Bronchial epithelial cell (primary cell): Measurements from ENCODE around the gene CAPRIN2. TPM values are rescaled to one million over a fixed set of nuclear protein-coding genes. Genes with fewer than 3 reads are reported as not detected.

ENCODE experiments used
- DNase-seq: peaks from one replicate; pipeline ENCODE4 v3.0.0-alpha.2; 2010; ENCODE audit warnings: low read depth
- FAIRE-seq: peaks from 2 replicates; lab custom pipeline; 2011; peaks lifted over from hg19 to GRCh38; lab: Jason Lieb, UNC
- H3K27me3 ChIP-seq: 2 replicates; pipeline ENCODE4 v1.5.1; 2011; ENCODE audit warnings: low read length; ENCODE audit not compliant: control insufficient read depth, insufficient read depth
- H3K36me3 ChIP-seq: 2 replicates; pipeline ENCODE4 v1.5.1; 2011; ENCODE audit warnings: low read length; ENCODE audit not compliant: control insufficient read depth, insufficient read depth
- H3K4me3 ChIP-seq: 2 replicates; pipeline ENCODE4 v1.5.1; 2011; ENCODE audit warnings: mild to moderate bottlenecking, low read depth, low read length, control low read depth
- CTCF ChIP-seq: IDR thresholded peaks from 2 replicates; pipeline ENCODE4 v1.5.1; 2011; ENCODE audit warnings: mild to moderate bottlenecking, moderate library complexity, low read length, control low read depth, inconsistent platforms; ENCODE audit not compliant: insufficient read depth, severe bottlenecking
- total RNA-seq: library from RNA; depleted of rRNA; stranded (reverse); fragments of >200 nt; gene quantifications from 2 replicates; pipeline ENCODE4 v1.2.1, GENCODE V29; 2014

Gene CAPRIN2
- total RNA-seq, 1 donor from 2014 or later: 31.9 TPM

GRCh38 chr12:30756074-30756473 lies 1.3 kb upstream of the CAPRIN2 start:
- DNase-seq (no peak), FAIRE-seq (no peak)
- H3K27me3 ChIP-seq: no peaks in the 10 kb centered on the region
- H3K36me3 ChIP-seq: no peaks in the 10 kb centered on the region
- TF ChIP-seq CTCF: no peak
- H3K4me3 ChIP-seq: no peak overlapping the region

- FAIRE-seq (no peak), DNase-seq (no peak)
- Histone ChIP-seq H3K27me3 (no peaks in the 10 kb centered on the region), H3K36me3 (no peaks in the 10 kb centered on the region), H3K4me3 (peak overlapping the region; percentile 81)
- no peak for TF ChIP-seq CTCF
Measured at GRCh38 chr12:30755395-30755762, 628 bp upstream of the CAPRIN2 start.

GRCh38 chr12:30754383-30754749 lies 385 bp downstream of the CAPRIN2 start:
- TF ChIP-seq CTCF: no peak
- FAIRE-seq: no peak
- H3K36me3 ChIP-seq: no peaks in the 10 kb centered on the region
- H3K4me3 ChIP-seq: peak overlapping the region; percentile 81
- no peaks in the 10 kb centered on the region for H3K27me3 ChIP-seq
- no peak for DNase-seq

GRCh38 chr12:30753751-30754382 lies 884 bp downstream of the CAPRIN2 start:
- no peak for TF ChIP-seq CTCF
- peak overlapping the region; percentile 81 for H3K4me3 ChIP-seq
- peak; percentile 68 for FAIRE-seq
- DNase-seq: peak; percentile 13
- no peaks in the 10 kb centered on the region for H3K27me3 ChIP-seq
- H3K36me3 ChIP-seq: no peaks in the 10 kb centered on the region

GRCh38 chr12:30753233-30753632 lies 1.5 kb downstream of the CAPRIN2 start:
- no peaks in the 10 kb centered on the region for H3K27me3 ChIP-seq
- peak; percentile 34 for TF ChIP-seq CTCF
- DNase-seq (peak; percentile 29), FAIRE-seq (no peak)
- peak overlapping the region; percentile 81 for H3K4me3 ChIP-seq
- no peaks in the 10 kb centered on the region for H3K36me3 ChIP-seq

- Histone ChIP-seq H3K36me3 (no peaks in the 10 kb centered on the region), H3K4me3 (no peak overlapping the region), H3K27me3 (no peaks in the 10 kb centered on the region)
- no peak for TF ChIP-seq CTCF
- DNase-seq: no peak
- FAIRE-seq: no peak
Measured at GRCh38 chr12:30752255-30752654, 2.5 kb downstream of the CAPRIN2 start.
